A673 (cell line): ENCODE data around the gene STX8.

Experiments used
- EZH2 ChIP-seq: fragments of 200-600 bp; sonication (generic); IDR thresholded peaks from 2 replicates; pipeline ENCODE4 v1.6.1; 2017; ENCODE audit warnings: borderline replicate concordance, low read depth, mild to moderate bottlenecking, mixed read lengths, antibody characterized with exemption, low read length; ENCODE audit not compliant: poor library complexity, severe bottlenecking
- TF ChIP-seq, protein P1 (sequence below): fragments of 300-800, 200-600 bp; sonication (generic); conservative IDR thresholded peaks from 2 replicates; pipeline ENCODE4 v1.5.1; 2017; ENCODE audit warnings: low read depth, mild to moderate bottlenecking, antibody characterized with exemption, low read length, moderate library complexity, mixed read lengths

DNA sequence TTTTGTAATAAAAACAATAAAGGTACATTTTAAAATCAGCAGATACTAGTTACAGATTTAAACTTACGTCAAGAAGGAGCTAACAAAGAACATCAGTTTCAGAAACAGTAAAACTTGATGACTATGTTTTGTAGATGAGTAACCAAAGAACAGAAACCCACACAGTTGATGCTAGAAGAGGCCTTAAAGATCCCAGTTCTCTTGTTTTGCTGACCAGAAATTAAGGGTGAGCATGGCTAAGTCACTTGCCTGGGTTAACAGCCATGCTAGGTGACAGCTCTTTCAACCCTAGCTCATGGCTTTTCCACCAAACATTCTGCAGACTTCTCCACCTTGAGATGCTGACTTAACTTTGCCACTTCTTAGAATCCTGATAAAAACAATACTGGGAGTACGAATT is 26.4 kb downstream of the STX8 start:
- TF ChIP-seq, protein P1, sequence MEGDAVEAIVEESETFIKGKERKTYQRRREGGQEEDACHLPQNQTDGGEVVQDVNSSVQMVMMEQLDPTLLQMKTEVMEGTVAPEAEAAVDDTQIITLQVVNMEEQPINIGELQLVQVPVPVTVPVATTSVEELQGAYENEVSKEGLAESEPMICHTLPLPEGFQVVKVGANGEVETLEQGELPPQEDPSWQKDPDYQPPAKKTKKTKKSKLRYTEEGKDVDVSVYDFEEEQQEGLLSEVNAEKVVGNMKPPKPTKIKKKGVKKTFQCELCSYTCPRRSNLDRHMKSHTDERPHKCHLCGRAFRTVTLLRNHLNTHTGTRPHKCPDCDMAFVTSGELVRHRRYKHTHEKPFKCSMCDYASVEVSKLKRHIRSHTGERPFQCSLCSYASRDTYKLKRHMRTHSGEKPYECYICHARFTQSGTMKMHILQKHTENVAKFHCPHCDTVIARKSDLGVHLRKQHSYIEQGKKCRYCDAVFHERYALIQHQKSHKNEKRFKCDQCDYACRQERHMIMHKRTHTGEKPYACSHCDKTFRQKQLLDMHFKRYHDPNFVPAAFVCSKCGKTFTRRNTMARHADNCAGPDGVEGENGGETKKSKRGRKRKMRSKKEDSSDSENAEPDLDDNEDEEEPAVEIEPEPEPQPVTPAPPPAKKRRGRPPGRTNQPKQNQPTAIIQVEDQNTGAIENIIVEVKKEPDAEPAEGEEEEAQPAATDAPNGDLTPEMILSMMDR = no peak
- TF ChIP-seq EZH2 = no peak
